Panc1 (cell line): ENCODE results near the gene COL6A3. TPM values are rescaled to one million over a fixed set of nuclear protein-coding genes. Genes with fewer than 3 reads are reported as not detected.

Experiments
- ATAC-seq: fragments of 200-7000 bp; cut with Tn5 transposase; 2 replicates; pipeline ENCODE4 v1.9.1; 2020; ENCODE audit warnings: mild to moderate bottlenecking, moderate library complexity
- BruUV-seq: library from RNA; stranded (reverse); fragments of 400-500 nt; replicated peaks from 2 replicates; lab custom pipeline; 2021; lab: Mats Ljungman, UMichigan
- CTCF ChIA-PET: fragments of 300-600 bp; sonication (Branson Sonifier 250); formaldehyde crosslinking; loops from one replicate; lab custom pipeline; 2022; ENCODE audit warnings: antibody characterized with exemption; lab: Charles Lee
- POLR2A ChIA-PET: fragments of 300-600 bp; sonication (Branson Sonifier 250); formaldehyde crosslinking; loops from one replicate; lab custom pipeline; 2022; ENCODE audit warnings: antibody characterized with exemption; lab: Charles Lee
- DNase-seq: peaks from one replicate; pipeline ENCODE4 v3.0.0-alpha.2; 2010; ENCODE audit warnings: low read depth, low spot score
- H3K27ac ChIP-seq: 2 replicates; pipeline ENCODE4 v1.5.1; 2011; ENCODE audit warnings: mild to moderate bottlenecking, low read length, inconsistent platforms
- H3K27me3 ChIP-seq: fragments of 200-500 bp; sonication (Bioruptor generic); 2 replicates; pipeline ENCODE4 v1.6.0; 2014; ENCODE audit warnings: low read length, inconsistent platforms; ENCODE audit not compliant: control insufficient read depth, insufficient read depth
- H3K36me3 ChIP-seq: fragments of 200-500 bp; sonication (Bioruptor generic); 2 replicates; pipeline ENCODE4 v1.5.1; 2014; ENCODE audit warnings: inconsistent platforms, mild to moderate bottlenecking, low read length, moderate library complexity; ENCODE audit not compliant: control insufficient read depth, insufficient read depth
- H3K4me1 ChIP-seq: 2 replicates; pipeline ENCODE4 v1.5.1; 2011; ENCODE audit warnings: inconsistent platforms, mild to moderate bottlenecking, low read length, moderate library complexity; ENCODE audit not compliant: control insufficient read depth, insufficient read depth
- H3K4me3 ChIP-seq, 2 experiments: 2 replicates each; pipeline ENCODE4 v1.5.1; 2011 to 2012; ENCODE audit warnings: low read depth in 2 of 2, low read length in 2 of 2, mild to moderate bottlenecking in 2 of 2, inconsistent platforms in 1 of 2, moderate library complexity in 1 of 2
- H3K9me3 ChIP-seq: fragments of 200-500 bp; sonication (Bioruptor generic); 2 replicates; pipeline ENCODE4 v1.5.1; 2014; ENCODE audit warnings: low read depth, mild to moderate bottlenecking, inconsistent platforms, low read length, moderate library complexity; ENCODE audit not compliant: control insufficient read depth, insufficient read depth
- POLR2AphosphoS5 ChIP-seq: IDR thresholded peaks from 2 replicates; pipeline ENCODE4 v1.6.1; 2012; ENCODE audit warnings: mild to moderate bottlenecking, low read depth, low read length, moderate library complexity
- SIN3A ChIP-seq: IDR thresholded peaks from 2 replicates; pipeline ENCODE4 v1.6.1; 2012; ENCODE audit warnings: low read depth, mild to moderate bottlenecking, low read length, moderate library complexity, borderline replicate concordance; ENCODE audit not compliant: insufficient read depth
- TCF7L2 ChIP-seq: IDR thresholded peaks from 2 replicates; pipeline ENCODE4 v1.6.1; 2011; ENCODE audit warnings: mild to moderate bottlenecking, low read depth, low read length, inconsistent platforms
- in situ Hi-C: cut with HindIII; loops from 2 replicates; pipeline ENCODE4 v1.10.0; 2016; ENCODE audit warnings: low sequenced_read_pairs, low pct_unique_long_range_greater_than_20kb
- intact Hi-C: fragments of 100-400 bp; cut with micrococcal nuclease; formaldehyde crosslinking; loops from one replicate; pipeline ENCODE4 v1.10.0; 2022; ENCODE audit not compliant: unreplicated experiment
- total RNA-seq: library from RNA; stranded (reverse); gene quantifications from one replicate; pipeline ENCODE4 v1.2.1, GENCODE V29; 2021; ENCODE audit not compliant: unreplicated experiment
- TF ChIP-seq, protein P1 (sequence below), 2 experiments: IDR thresholded peaks; 2 replicates each; pipeline ENCODE4 v1.6.1; 2011 to 2012; ENCODE audit warnings: low read depth in 2 of 2, control low read depth in 1 of 2, low read length in 1 of 2, mild to moderate bottlenecking in 1 of 2, moderate library complexity in 1 of 2; ENCODE audit not compliant: insufficient read depth in 1 of 2
- TF ChIP-seq, protein P2 (sequence below): fragments of 450-650 bp; IDR thresholded peaks from 2 replicates; pipeline ENCODE4 v1.5.1; 2017; ENCODE audit warnings: mild to moderate bottlenecking

The COL6A3 gene
- total RNA-seq, 1 experiment from 2014 or later: 0.69 TPM

DNA sequence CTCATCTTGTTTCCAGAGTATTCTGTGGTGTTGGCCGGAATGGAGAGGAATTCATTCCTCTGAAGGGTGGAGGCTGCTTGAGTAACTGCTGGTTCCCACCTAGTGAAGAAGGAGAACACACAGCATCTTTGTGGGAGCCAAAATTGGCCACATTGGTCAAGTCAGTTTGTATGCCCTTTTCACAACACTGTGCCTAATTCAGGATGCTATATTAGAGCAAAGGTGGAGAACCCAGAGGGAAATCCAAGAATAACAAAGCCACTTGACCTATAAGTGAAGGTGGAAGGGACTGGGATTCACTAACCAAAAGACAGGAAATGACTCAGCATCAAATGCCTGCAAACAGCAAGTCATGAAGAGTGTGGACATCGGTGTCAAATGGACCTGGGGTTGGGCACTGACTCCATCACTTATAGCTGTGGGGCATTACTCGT is 45.8 kb upstream of the COL6A3 start:
- H3K27ac ChIP-seq: no peak overlapping the region
- H3K9me3 ChIP-seq: no peaks in the 10 kb centered on the region
- intact Hi-C loops: no loop called here
- no peaks in the 10 kb centered on the region for H3K4me1 ChIP-seq
- ATAC-seq (no peak; the same call in 1 of the 2 replicates), DNase-seq (no peak)
- H3K4me3 ChIP-seq: no peak overlapping the region
- no peaks in the 10 kb centered on the region for H3K27me3 ChIP-seq
- H3K36me3 ChIP-seq: no peaks in the 10 kb centered on the region
- no TSS peak for BruUV-seq
- in situ Hi-C loops: no loop called here
- POLR2A ChIA-PET: no interaction called here
- TF ChIP-seq TCF7L2: no peak
- TF ChIP-seq, protein P1, sequence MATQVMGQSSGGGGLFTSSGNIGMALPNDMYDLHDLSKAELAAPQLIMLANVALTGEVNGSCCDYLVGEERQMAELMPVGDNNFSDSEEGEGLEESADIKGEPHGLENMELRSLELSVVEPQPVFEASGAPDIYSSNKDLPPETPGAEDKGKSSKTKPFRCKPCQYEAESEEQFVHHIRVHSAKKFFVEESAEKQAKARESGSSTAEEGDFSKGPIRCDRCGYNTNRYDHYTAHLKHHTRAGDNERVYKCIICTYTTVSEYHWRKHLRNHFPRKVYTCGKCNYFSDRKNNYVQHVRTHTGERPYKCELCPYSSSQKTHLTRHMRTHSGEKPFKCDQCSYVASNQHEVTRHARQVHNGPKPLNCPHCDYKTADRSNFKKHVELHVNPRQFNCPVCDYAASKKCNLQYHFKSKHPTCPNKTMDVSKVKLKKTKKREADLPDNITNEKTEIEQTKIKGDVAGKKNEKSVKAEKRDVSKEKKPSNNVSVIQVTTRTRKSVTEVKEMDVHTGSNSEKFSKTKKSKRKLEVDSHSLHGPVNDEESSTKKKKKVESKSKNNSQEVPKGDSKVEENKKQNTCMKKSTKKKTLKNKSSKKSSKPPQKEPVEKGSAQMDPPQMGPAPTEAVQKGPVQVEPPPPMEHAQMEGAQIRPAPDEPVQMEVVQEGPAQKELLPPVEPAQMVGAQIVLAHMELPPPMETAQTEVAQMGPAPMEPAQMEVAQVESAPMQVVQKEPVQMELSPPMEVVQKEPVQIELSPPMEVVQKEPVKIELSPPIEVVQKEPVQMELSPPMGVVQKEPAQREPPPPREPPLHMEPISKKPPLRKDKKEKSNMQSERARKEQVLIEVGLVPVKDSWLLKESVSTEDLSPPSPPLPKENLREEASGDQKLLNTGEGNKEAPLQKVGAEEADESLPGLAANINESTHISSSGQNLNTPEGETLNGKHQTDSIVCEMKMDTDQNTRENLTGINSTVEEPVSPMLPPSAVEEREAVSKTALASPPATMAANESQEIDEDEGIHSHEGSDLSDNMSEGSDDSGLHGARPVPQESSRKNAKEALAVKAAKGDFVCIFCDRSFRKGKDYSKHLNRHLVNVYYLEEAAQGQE (IDR thresholded peaks at IDR 0.05; ENCODE audit: insufficient read depth in 1 of 2, low read depth in 2 of 2, low read length in 1 of 2): no peak
- no peak for TF ChIP-seq POLR2AphosphoS5
- TF ChIP-seq, protein P2, sequence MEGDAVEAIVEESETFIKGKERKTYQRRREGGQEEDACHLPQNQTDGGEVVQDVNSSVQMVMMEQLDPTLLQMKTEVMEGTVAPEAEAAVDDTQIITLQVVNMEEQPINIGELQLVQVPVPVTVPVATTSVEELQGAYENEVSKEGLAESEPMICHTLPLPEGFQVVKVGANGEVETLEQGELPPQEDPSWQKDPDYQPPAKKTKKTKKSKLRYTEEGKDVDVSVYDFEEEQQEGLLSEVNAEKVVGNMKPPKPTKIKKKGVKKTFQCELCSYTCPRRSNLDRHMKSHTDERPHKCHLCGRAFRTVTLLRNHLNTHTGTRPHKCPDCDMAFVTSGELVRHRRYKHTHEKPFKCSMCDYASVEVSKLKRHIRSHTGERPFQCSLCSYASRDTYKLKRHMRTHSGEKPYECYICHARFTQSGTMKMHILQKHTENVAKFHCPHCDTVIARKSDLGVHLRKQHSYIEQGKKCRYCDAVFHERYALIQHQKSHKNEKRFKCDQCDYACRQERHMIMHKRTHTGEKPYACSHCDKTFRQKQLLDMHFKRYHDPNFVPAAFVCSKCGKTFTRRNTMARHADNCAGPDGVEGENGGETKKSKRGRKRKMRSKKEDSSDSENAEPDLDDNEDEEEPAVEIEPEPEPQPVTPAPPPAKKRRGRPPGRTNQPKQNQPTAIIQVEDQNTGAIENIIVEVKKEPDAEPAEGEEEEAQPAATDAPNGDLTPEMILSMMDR: no peak
- TF ChIP-seq SIN3A: no peak
- CTCF ChIA-PET: no interaction called here

DNA sequence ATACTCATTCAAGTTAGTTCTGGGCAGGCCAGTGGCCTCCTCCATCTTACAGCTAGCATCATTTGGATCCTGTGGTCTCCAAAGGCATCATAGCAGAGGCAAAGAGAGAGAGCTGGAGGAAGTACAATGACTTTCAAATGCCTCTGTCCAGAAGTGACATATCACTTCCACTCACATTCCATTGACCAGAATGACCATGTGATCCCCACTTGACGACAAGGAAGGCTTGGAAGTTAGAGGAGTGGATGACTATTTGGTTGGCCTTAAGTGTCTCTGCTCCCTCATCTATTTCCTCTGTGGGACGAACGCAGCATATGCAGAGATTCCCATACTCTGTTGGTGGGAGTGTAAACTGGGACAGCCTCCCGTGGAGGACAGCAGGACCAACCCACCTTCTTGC is 45.3 kb upstream of the COL6A3 start:
- no peak for DNase-seq
- no peaks in the 10 kb centered on the region for H3K4me1 ChIP-seq
- in situ Hi-C loops (no loop called here), intact Hi-C loops (no loop called here)
- H3K4me3 ChIP-seq: no peak overlapping the region
- H3K27me3 ChIP-seq: no peaks in the 10 kb centered on the region
- no peaks in the 10 kb centered on the region for H3K9me3 ChIP-seq
- ChIA-PET CTCF (no interaction called here), POLR2A (no interaction called here)
- BruUV-seq: no TSS peak
- no peaks in the 10 kb centered on the region for H3K36me3 ChIP-seq
- no peak for ATAC-seq
- no peak overlapping the region for H3K27ac ChIP-seq
- TF ChIP-seq POLR2AphosphoS5: no peak
- TF ChIP-seq SIN3A: no peak
- TF ChIP-seq TCF7L2: no peak
- TF ChIP-seq, protein P2: no peak
- TF ChIP-seq, protein P1 (IDR thresholded peaks at IDR 0.05; ENCODE audit: insufficient read depth in 1 of 2, low read depth in 2 of 2, low read length in 1 of 2): no peak
